Liver (tissue), 3 donors: Measurements from ENCODE around the gene XPNPEP3.

Experiments used
- EGR1 ChIP-seq, 2 donors: IDR thresholded peaks; 2 replicates each; pipeline ENCODE4 v1.6.1; 2016 to 2018; ENCODE audit warnings: antibody characterized with exemption in 2 of 2, low read depth in 2 of 2
- FOXA1 ChIP-seq: IDR thresholded peaks from 2 replicates; pipeline ENCODE4 v1.6.1; 2016; ENCODE audit warnings: antibody characterized with exemption
- GABPA ChIP-seq, 2 donors: IDR thresholded peaks in 1 of 2; conservative IDR thresholded peaks in 1 of 2; 2 replicates each; pipeline ENCODE4 v1.6.1; 2016; ENCODE audit warnings: antibody characterized with exemption in 2 of 2, mild to moderate bottlenecking in 1 of 2, moderate library complexity in 1 of 2
- HNF4G ChIP-seq: IDR thresholded peaks from 2 replicates; pipeline ENCODE4 v1.6.1; 2016; ENCODE audit warnings: antibody characterized with exemption
- JUND ChIP-seq, 2 donors: IDR thresholded peaks; 2 replicates each; pipeline ENCODE4 v1.6.1; 2016; ENCODE audit warnings: antibody characterized with exemption in 2 of 2
- RXRA ChIP-seq, 2 donors: IDR thresholded peaks; 2 replicates each; pipeline ENCODE4 v1.6.1; 2017 to 2018; ENCODE audit warnings: antibody characterized with exemption in 2 of 2, mild to moderate bottlenecking in 1 of 2
- SP1 ChIP-seq: IDR thresholded peaks from 2 replicates; pipeline ENCODE4 v1.6.1; 2018; ENCODE audit warnings: antibody characterized with exemption, mild to moderate bottlenecking
- TAF1 ChIP-seq: conservative IDR thresholded peaks from 2 replicates; pipeline ENCODE4 v1.6.1; 2016; ENCODE audit warnings: antibody characterized with exemption, mild to moderate bottlenecking
- YY1 ChIP-seq: IDR thresholded peaks from 2 replicates; pipeline ENCODE4 v1.6.1; 2016; ENCODE audit warnings: antibody characterized with exemption, mild to moderate bottlenecking
- TF ChIP-seq, protein P1 (sequence below): fragments of 150-350 bp; IDR thresholded peaks from 2 replicates; pipeline ENCODE4 v1.5.1; 2017; ENCODE audit warnings: improper control_type of control experiment, low read depth, low read length; ENCODE audit not compliant: missing input control
- TF ChIP-seq, protein P2 (sequence below): IDR thresholded peaks from 2 replicates; pipeline ENCODE4 v1.6.1; 2016; ENCODE audit warnings: antibody characterized with exemption
- TF ChIP-seq, protein P3 (sequence below): IDR thresholded peaks from 2 replicates; pipeline ENCODE4 v1.6.1; 2016; ENCODE audit warnings: antibody characterized with exemption
- TF ChIP-seq, protein P4 (sequence below): IDR thresholded peaks from 2 replicates; pipeline ENCODE4 v1.6.1; 2016; ENCODE audit warnings: antibody characterized with exemption, mild to moderate bottlenecking
- donor health status: healthy.
- donor health status: healthy.

DNA sequence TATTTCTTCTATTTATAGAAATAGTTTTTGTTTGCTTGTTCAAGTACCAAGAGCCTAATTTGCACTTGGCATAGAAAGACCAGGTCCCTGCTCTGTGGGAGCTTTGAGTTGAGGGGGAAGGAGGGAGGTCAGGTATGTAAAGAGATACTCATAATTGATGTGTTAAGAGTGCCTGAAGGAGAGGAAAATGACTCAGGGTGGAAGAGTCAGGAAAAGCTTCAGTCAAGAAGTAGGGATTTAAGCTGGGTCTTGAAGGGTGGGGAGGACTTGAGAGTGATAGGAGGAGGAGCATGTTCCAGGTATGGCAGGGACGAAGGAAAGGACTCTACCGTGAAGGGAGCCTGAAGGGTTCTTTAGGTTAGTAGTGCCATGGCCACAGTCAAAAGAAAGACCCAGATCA, 103.2 kb downstream of the XPNPEP3 start:
- TF ChIP-seq EGR1 (IDR thresholded peaks at IDR 0.05; ENCODE audit: low read depth in 2 of 2), result no peak
- TF ChIP-seq, protein P1, sequence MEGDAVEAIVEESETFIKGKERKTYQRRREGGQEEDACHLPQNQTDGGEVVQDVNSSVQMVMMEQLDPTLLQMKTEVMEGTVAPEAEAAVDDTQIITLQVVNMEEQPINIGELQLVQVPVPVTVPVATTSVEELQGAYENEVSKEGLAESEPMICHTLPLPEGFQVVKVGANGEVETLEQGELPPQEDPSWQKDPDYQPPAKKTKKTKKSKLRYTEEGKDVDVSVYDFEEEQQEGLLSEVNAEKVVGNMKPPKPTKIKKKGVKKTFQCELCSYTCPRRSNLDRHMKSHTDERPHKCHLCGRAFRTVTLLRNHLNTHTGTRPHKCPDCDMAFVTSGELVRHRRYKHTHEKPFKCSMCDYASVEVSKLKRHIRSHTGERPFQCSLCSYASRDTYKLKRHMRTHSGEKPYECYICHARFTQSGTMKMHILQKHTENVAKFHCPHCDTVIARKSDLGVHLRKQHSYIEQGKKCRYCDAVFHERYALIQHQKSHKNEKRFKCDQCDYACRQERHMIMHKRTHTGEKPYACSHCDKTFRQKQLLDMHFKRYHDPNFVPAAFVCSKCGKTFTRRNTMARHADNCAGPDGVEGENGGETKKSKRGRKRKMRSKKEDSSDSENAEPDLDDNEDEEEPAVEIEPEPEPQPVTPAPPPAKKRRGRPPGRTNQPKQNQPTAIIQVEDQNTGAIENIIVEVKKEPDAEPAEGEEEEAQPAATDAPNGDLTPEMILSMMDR, result no peak
- TF ChIP-seq, protein P2, sequence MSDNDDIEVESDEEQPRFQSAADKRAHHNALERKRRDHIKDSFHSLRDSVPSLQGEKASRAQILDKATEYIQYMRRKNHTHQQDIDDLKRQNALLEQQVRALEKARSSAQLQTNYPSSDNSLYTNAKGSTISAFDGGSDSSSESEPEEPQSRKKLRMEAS, result no peak
- no peak for TF ChIP-seq RXRA (IDR thresholded peaks at IDR 0.05)
- TF ChIP-seq YY1, result no peak
- TF ChIP-seq, protein P3, sequence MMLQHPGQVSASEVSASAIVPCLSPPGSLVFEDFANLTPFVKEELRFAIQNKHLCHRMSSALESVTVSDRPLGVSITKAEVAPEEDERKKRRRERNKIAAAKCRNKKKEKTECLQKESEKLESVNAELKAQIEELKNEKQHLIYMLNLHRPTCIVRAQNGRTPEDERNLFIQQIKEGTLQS, result no peak
- TF ChIP-seq JUND (IDR thresholded peaks at IDR 0.05), result no peak
- TF ChIP-seq, protein P4, sequence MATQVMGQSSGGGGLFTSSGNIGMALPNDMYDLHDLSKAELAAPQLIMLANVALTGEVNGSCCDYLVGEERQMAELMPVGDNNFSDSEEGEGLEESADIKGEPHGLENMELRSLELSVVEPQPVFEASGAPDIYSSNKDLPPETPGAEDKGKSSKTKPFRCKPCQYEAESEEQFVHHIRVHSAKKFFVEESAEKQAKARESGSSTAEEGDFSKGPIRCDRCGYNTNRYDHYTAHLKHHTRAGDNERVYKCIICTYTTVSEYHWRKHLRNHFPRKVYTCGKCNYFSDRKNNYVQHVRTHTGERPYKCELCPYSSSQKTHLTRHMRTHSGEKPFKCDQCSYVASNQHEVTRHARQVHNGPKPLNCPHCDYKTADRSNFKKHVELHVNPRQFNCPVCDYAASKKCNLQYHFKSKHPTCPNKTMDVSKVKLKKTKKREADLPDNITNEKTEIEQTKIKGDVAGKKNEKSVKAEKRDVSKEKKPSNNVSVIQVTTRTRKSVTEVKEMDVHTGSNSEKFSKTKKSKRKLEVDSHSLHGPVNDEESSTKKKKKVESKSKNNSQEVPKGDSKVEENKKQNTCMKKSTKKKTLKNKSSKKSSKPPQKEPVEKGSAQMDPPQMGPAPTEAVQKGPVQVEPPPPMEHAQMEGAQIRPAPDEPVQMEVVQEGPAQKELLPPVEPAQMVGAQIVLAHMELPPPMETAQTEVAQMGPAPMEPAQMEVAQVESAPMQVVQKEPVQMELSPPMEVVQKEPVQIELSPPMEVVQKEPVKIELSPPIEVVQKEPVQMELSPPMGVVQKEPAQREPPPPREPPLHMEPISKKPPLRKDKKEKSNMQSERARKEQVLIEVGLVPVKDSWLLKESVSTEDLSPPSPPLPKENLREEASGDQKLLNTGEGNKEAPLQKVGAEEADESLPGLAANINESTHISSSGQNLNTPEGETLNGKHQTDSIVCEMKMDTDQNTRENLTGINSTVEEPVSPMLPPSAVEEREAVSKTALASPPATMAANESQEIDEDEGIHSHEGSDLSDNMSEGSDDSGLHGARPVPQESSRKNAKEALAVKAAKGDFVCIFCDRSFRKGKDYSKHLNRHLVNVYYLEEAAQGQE, result no peak
- TF ChIP-seq HNF4G, result no peak
- no peak for TF ChIP-seq SP1
- no peak for TF ChIP-seq FOXA1
- no peak for TF ChIP-seq GABPA (IDR thresholded peaks at IDR 0.05 in 1 of 2, conservative IDR thresholded peaks at IDR 0.05 in 1 of 2)
- no peak for TF ChIP-seq TAF1
